Glutamatergic neuron (in vitro differentiated cells): ENCODE results near the gene HDAC8. TPM values are rescaled to one million over a fixed set of nuclear protein-coding genes. Genes with fewer than 3 reads are reported as not detected.

Experiments used
- DNase-seq: peaks from one replicate; pipeline ENCODE4 v3.0.0; 2022
- H3K27ac Mint-ChIP-seq: one replicate; pipeline ENCODE4 v1.8.0; 2020; ENCODE audit warnings: mild to moderate bottlenecking, mixed read lengths, inconsistent platforms; ENCODE audit not compliant: unreplicated experiment
- H3K27me3 Mint-ChIP-seq: one replicate; pipeline ENCODE4 v1.8.0; 2020; ENCODE audit warnings: mild to moderate bottlenecking, moderate library complexity, mixed read lengths, inconsistent platforms; ENCODE audit not compliant: unreplicated experiment
- H3K36me3 Mint-ChIP-seq: one replicate; pipeline ENCODE4 v1.8.0; 2020; ENCODE audit warnings: mild to moderate bottlenecking, mixed read lengths, inconsistent platforms; ENCODE audit not compliant: unreplicated experiment
- H3K4me1 Mint-ChIP-seq: one replicate; pipeline ENCODE4 v1.8.0; 2020; ENCODE audit warnings: mild to moderate bottlenecking, low read depth, mixed read lengths, inconsistent platforms; ENCODE audit not compliant: unreplicated experiment
- H3K4me3 Mint-ChIP-seq: one replicate; pipeline ENCODE4 v1.8.0; 2020; ENCODE audit warnings: mild to moderate bottlenecking, mixed read lengths, inconsistent platforms; ENCODE audit not compliant: unreplicated experiment
- H3K9me3 Mint-ChIP-seq: one replicate; pipeline ENCODE4 v1.8.0; 2020; ENCODE audit warnings: mild to moderate bottlenecking, moderate library complexity, mixed read lengths, inconsistent platforms; ENCODE audit not compliant: unreplicated experiment
- total RNA-seq: library from RNA; stranded (reverse); fragmentation: NEBNext Ultra II Directional; extraction: Animal tissue kit (Norgen Biotek cat#: 25700); gene quantifications from one replicate; pipeline ENCODE4 v1.2.1, GENCODE V29; 2021; ENCODE audit not compliant: unreplicated experiment
- TF ChIP-seq, protein P1 (sequence below): fragments of 200-600 bp; sonication (generic); IDR thresholded peaks from one replicate; pipeline ENCODE4 v1.5.0; 2021; ENCODE audit not compliant: partially characterized antibody, unreplicated experiment

Gene HDAC8
- total RNA-seq, 1 donor from 2014 or later: 49.0 TPM

DNA sequence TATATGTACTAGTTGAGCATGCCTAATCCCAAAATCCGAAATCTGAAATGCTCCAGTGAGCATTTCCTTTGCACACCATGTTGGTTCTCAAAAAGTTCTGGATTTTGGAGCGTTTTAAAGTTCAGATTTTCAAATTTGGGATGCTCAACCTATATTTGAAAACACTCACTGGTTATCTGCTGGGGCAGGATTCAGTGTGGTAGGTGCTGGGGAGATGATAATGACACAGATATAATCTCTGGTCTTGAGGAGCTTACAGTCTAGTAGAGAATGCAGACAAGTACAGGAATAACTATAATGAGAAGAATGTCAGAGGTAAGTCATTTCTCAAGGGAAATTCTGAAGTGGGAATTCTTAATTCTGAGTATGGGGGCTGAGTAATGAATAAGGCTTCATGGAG is 207.5 kb downstream of the HDAC8 start:
- DNase-seq: no peak
- TF ChIP-seq, protein P1, sequence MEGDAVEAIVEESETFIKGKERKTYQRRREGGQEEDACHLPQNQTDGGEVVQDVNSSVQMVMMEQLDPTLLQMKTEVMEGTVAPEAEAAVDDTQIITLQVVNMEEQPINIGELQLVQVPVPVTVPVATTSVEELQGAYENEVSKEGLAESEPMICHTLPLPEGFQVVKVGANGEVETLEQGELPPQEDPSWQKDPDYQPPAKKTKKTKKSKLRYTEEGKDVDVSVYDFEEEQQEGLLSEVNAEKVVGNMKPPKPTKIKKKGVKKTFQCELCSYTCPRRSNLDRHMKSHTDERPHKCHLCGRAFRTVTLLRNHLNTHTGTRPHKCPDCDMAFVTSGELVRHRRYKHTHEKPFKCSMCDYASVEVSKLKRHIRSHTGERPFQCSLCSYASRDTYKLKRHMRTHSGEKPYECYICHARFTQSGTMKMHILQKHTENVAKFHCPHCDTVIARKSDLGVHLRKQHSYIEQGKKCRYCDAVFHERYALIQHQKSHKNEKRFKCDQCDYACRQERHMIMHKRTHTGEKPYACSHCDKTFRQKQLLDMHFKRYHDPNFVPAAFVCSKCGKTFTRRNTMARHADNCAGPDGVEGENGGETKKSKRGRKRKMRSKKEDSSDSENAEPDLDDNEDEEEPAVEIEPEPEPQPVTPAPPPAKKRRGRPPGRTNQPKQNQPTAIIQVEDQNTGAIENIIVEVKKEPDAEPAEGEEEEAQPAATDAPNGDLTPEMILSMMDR: no peak
- Mint-ChIP-seq H3K27me3 (peaks cover 3% of the 10 kb centered on the region), H3K27ac (no peak overlapping the region), H3K4me1 (peaks cover 6% of the 10 kb centered on the region), H3K4me3 (no peak overlapping the region), H3K36me3 (no peaks in the 10 kb centered on the region), H3K9me3 (no peaks in the 10 kb centered on the region)

DNA sequence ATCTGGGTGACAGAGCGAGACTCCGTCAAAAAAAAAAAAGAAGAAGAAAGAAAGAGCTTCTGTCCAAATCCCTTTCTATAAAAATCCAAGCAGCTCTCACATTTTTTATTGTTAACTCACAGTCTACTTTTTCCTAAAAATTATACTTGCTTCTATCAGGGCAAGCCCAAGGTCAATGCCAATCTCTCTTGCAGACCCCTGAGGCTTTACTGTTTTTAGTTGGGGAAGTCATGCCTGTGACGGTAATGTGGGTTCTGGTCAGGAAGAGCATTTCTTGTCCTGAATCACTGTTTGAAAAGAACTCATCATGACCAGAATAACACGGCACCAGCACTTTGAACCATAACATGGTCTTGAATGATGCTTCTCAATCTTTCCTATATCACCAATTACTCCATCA is 212.3 kb downstream of the HDAC8 start:
- Mint-ChIP-seq H3K4me1 (no peaks in the 10 kb centered on the region), H3K4me3 (no peak overlapping the region), H3K27me3 (peaks cover 5% of the 10 kb centered on the region), H3K9me3 (peaks cover 3% of the 10 kb centered on the region), H3K27ac (no peak overlapping the region), H3K36me3 (no peaks in the 10 kb centered on the region)
- DNase-seq: no peak
- TF ChIP-seq, protein P1: no peak

DNA sequence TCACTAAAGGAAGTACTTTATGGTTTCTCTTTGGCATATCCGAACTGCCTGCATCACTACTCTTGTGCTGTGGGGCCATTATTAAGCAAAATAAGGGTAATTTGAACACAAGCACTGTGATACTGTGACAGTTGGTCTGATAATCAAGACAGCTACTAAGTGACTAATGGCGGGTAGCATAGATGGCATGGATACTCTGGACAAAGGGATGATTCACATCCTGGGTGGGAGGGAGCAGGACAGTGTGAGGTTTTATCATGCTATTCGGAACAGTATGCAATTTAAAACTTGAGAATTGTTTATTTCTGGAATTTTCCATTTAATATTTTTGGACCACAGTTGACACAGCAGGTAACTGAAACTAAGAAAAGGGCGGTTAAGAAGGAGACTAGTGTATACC is 214.3 kb downstream of the HDAC8 start:
- Mint-ChIP-seq H3K4me3 (no peak overlapping the region), H3K4me1 (peaks cover 7% of the 10 kb centered on the region), H3K9me3 (peaks cover 3% of the 10 kb centered on the region), H3K27me3 (peaks cover 5% of the 10 kb centered on the region), H3K36me3 (no peaks in the 10 kb centered on the region), H3K27ac (no peak overlapping the region)
- TF ChIP-seq, protein P1: no peak
- DNase-seq: no peak

DNA sequence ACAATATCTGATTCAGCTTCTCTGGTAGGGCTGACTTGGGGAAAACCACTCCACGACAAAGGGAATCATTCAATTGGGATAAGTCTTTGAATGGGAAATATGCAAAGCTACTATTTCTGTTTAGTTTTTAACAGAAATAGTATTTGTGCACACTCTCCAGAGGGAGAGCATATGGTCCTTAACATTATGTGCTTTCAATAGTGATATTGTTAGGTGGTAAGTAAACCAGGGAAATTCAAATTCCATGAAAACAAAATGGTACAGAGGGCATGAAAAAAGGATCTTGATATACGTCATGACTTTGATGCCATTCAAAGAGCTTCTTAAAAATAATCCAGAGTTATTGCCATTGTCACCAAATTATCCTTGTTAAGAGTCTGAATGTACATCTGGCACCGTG is 219.9 kb downstream of the HDAC8 start:
- Mint-ChIP-seq H3K9me3 (peaks cover 1% of the 10 kb centered on the region), H3K4me1 (peaks cover 7% of the 10 kb centered on the region), H3K36me3 (peaks cover 7% of the 10 kb centered on the region), H3K4me3 (no peak overlapping the region), H3K27me3 (no peaks in the 10 kb centered on the region), H3K27ac (no peak overlapping the region)
- DNase-seq: no peak
- TF ChIP-seq, protein P1: no peak

DNA sequence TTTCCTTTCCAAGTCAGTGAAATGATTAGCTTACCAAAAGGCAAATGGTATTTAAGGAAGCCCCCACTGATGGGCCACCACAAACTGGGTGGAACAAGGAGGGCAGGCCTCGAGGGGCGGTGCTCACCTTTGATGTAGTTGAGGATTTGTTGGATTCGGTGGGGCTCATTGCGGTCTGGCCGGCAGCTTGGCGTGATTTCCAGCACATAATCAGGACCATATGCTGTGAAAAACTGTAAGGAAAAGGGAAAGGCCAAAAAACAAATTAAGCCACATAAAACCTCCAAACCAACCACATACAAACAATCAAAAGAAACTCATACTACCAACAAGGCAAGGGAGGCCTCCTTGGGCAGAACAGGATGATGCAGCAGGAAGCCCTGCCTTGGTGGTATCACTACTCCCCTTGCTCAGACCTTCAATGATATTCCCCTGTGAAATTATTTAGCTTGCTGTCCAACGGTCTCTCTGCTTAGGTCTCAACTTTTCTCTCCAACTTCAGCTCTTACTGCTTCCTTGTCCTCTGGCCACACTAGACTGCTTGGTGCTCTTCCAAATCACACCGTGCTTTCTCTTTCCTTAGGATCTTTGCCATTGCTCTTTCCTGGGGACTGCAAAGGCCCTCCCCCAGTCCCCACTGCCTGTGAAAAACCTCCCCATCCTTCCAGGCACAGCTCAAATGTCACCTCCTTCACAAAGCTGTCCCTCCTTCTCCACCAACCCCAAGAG is 220.9 kb downstream of the HDAC8 start:
- peaks cover 7% of the 10 kb centered on the region for H3K36me3 Mint-ChIP-seq
- DNase-seq: no peak
- no peak overlapping the region for H3K4me3 Mint-ChIP-seq
- no peaks in the 10 kb centered on the region for H3K9me3 Mint-ChIP-seq
- TF ChIP-seq, protein P1: no peak
- no peak overlapping the region for H3K27ac Mint-ChIP-seq
- peaks cover 8% of the 10 kb centered on the region for H3K4me1 Mint-ChIP-seq
- peaks cover 2% of the 10 kb centered on the region for H3K27me3 Mint-ChIP-seq
